HepG2 (cell line): ENCODE data around the gene KAZN. TPM values are rescaled to one million over a fixed set of nuclear protein-coding genes. Genes with fewer than 3 reads are reported as not detected.

Experiments used
- ATAC-seq: fragments of 200-7000 bp; cut with Tn5 transposase; 3 replicates; pipeline ENCODE4 v1.9.1; 2020; ENCODE audit warnings: mild to moderate bottlenecking, moderate library complexity
- BruUV-seq: library from RNA; stranded (reverse); fragments of 400-500 nt; replicated peaks from 2 replicates; lab custom pipeline; 2021; lab: Mats Ljungman, UMichigan
- CTCF ChIA-PET: fragments of 300-600 bp; formaldehyde crosslinking; extraction: SDS; loops from one replicate; lab custom pipeline; 2021; ENCODE audit warnings: low total read pairs, inconsistent platforms, low intra/inter-chr PET ratio; lab: Yijun Ruan, JAX
- POLR2A ChIA-PET: fragments of 350-600 bp; sonication (Branson Sonifier 250); formaldehyde crosslinking; loops from one replicate; lab custom pipeline; 2020; ENCODE audit warnings: antibody characterized with exemption, inconsistent platforms; lab: Yijun Ruan, JAX
- DNase-seq: peaks from one replicate; pipeline ENCODE4 v3.0.0-alpha.2; 2015; ENCODE audit warnings: low spot score
- FAIRE-seq: peaks from 3 replicates; lab custom pipeline; 2011; peaks lifted over from hg19 to GRCh38; lab: Jason Lieb, UNC
- H2AFZ ChIP-seq: one replicate; pipeline ENCODE4 v1.6.1; 2011; ENCODE audit warnings: low read length, inconsistent platforms
- H3K27ac ChIP-seq: fragments of 300-600 bp; 3 replicates; pipeline ENCODE4 v1.8.0; 2011; ENCODE audit warnings: mixed run types, mild to moderate bottlenecking, mixed read lengths, low read length, inconsistent platforms; ENCODE audit not compliant: insufficient read depth; ENCODE audit errors: extremely low read length
- H3K27me3 ChIP-seq, 2 experiments: fragments of 200-600 bp in 1 of 2; 2 replicates in 1 of 2; 3 replicates in 1 of 2; pipeline versions ENCODE4 v1.6.0 to v1.8.0; 2011; ENCODE audit warnings: low read length in 2 of 2, mild to moderate bottlenecking in 2 of 2, moderate library complexity in 2 of 2, inconsistent platforms in 1 of 2; ENCODE audit not compliant: insufficient read depth in 2 of 2, control insufficient read depth in 1 of 2
- H3K36me3 ChIP-seq, 2 experiments: fragments of 200-600 bp in 1 of 2; replicated peaks in 1 of 2; 2 replicates in 1 of 2; 3 replicates in 1 of 2; pipeline versions ENCODE4 v1.5.1 to v1.8.0; 2011; ENCODE audit warnings: low read length in 2 of 2, inconsistent platforms in 1 of 2; ENCODE audit not compliant: insufficient read depth in 2 of 2, control insufficient read depth in 1 of 2
- H3K4me1 ChIP-seq: 2 replicates; pipeline ENCODE4 v1.5.1; 2012; ENCODE audit warnings: low read length, inconsistent platforms; ENCODE audit not compliant: insufficient read depth
- H3K4me2 ChIP-seq: 2 replicates; pipeline ENCODE4 v1.6.0; 2011; ENCODE audit warnings: low read depth, low read length, inconsistent platforms
- H3K4me3 ChIP-seq, 3 experiments: fragments of 200-600 bp in 1 of 3; sonication (generic), shearing (Covaris generic) in 1 of 3; replicated peaks in 1 of 3; 2 replicates each; pipeline ENCODE4 v1.5.1; 2011 to 2016; ENCODE audit warnings: low read length in 3 of 3, inconsistent platforms in 2 of 3, low read depth in 2 of 3, mild to moderate bottlenecking in 2 of 3, control low read depth in 1 of 3, mixed read lengths in 1 of 3; ENCODE audit not compliant: insufficient read depth in 1 of 3
- H3K79me2 ChIP-seq: one replicate; pipeline ENCODE4 v1.6.1; 2011; ENCODE audit warnings: low read length, inconsistent platforms; ENCODE audit not compliant: insufficient read depth
- H3K9ac ChIP-seq: 2 replicates; pipeline ENCODE4 v1.6.0; 2011; ENCODE audit warnings: mild to moderate bottlenecking, low read depth, low read length, inconsistent platforms; ENCODE audit not compliant: insufficient read depth
- H3K9me3 ChIP-seq: 2 replicates; pipeline ENCODE4 v1.5.1; 2012; ENCODE audit warnings: mild to moderate bottlenecking, low read length
- H4K20me1 ChIP-seq: 2 replicates; pipeline ENCODE4 v1.6.0; 2011; ENCODE audit warnings: inconsistent platforms, mild to moderate bottlenecking, low read length, moderate library complexity; ENCODE audit not compliant: insufficient read depth
- FOXK1 ChIP-seq: sonication (generic); formaldehyde crosslinking; IDR thresholded peaks from 2 replicates; pipeline ENCODE4 v1.4.0; 2020; ENCODE audit warnings: low read depth, missing genetic modification reagents, borderline replicate concordance
- HOXA5 ChIP-seq: sonication (generic); formaldehyde crosslinking; IDR thresholded peaks from 2 replicates; pipeline ENCODE4 v1.4.0; 2020; ENCODE audit warnings: missing genetic modification reagents
- KDM1A ChIP-seq: IDR thresholded peaks from 2 replicates; pipeline ENCODE4 v1.6.1; 2016; ENCODE audit warnings: missing compliant biosample characterization
- MIER2 ChIP-seq: IDR thresholded peaks from 2 replicates; pipeline ENCODE4 v1.6.1; 2016; ENCODE audit warnings: missing biosample characterization, missing genetic modification reagents
- NFE2L1 ChIP-seq: sonication (generic); formaldehyde crosslinking; IDR thresholded peaks from 2 replicates; pipeline ENCODE4 v1.4.0; 2020; ENCODE audit warnings: missing genetic modification reagents, mild to moderate bottlenecking, borderline replicate concordance
- POLR2AphosphoS2 ChIP-seq: IDR thresholded peaks from 2 replicates; pipeline ENCODE4 v1.6.1; 2011; ENCODE audit warnings: low read depth, low read length, improper control_type of control experiment
- POLR2AphosphoS5 ChIP-seq: IDR thresholded peaks from 2 replicates; pipeline ENCODE4 v1.6.1; 2012; ENCODE audit warnings: low read depth, low read length
- RFXAP ChIP-seq: sonication (generic); formaldehyde crosslinking; IDR thresholded peaks from 2 replicates; pipeline ENCODE4 v1.4.0; 2020; ENCODE audit warnings: missing genetic modification reagents, borderline replicate concordance
- XRCC5 ChIP-seq: fragments of 200-400 bp; formaldehyde crosslinking; optimal IDR thresholded peaks from 2 replicates; pipeline ENCODE3; 2017; ENCODE audit warnings: mild to moderate bottlenecking, low read length
- ZNF552 ChIP-seq: sonication (generic); formaldehyde crosslinking; IDR thresholded peaks from 2 replicates; pipeline ENCODE4 v1.9.0; 2022; ENCODE audit warnings: missing genetic modification reagents, mild to moderate bottlenecking, borderline replicate concordance
- ZNF619 ChIP-seq: sonication (generic); formaldehyde crosslinking; IDR thresholded peaks from 2 replicates; pipeline ENCODE4 v1.4.0; 2020; ENCODE audit warnings: mild to moderate bottlenecking, missing genetic modification reagents
- ZSCAN29 ChIP-seq: sonication (generic); formaldehyde crosslinking; conservative IDR thresholded peaks from 2 replicates; pipeline ENCODE4 v1.4.0; 2020; ENCODE audit warnings: mild to moderate bottlenecking, missing genetic modification reagents
- ZXDC ChIP-seq: sonication (generic); formaldehyde crosslinking; IDR thresholded peaks from 2 replicates; pipeline ENCODE4 v1.5.0; 2020; ENCODE audit warnings: mild to moderate bottlenecking, missing genetic modification reagents
- WGBS: methylation state at CpG from one replicate; pipeline ENCODE4 v1.1.6; 2017; ENCODE audit warnings: low lambda C conversion rate; 5-methylcytosine and 5-hydroxymethylcytosine counted together
- in situ Hi-C: cut with HindIII; loops from 2 replicates; pipeline ENCODE4 v1.10.0; 2017; ENCODE audit warnings: low pct_unique_long_range_greater_than_20kb; ENCODE audit not compliant: extremely low pct_ligation_motif_present
- intact Hi-C: fragments of 100-400 bp; cut with micrococcal nuclease; formaldehyde crosslinking; loops from one replicate; pipeline ENCODE4 v1.10.0; 2022; ENCODE audit not compliant: unreplicated experiment
- polyA plus RNA-seq, 8 experiments: library from polyadenylated mRNA; depleted of rRNA in 3 of 8; stranded (reverse) in 7 of 8; unstranded in 1 of 8; fragments of >200 nt; fragmentation: Illumina TruSeq in 4 of 8; extraction: Trizol in 4 of 8; gene quantifications; 2 replicates each; pipeline versions ENCODE4 v1.2.1 to v1.2.3, GENCODE V29; 2011 to 2016; ENCODE audit warnings: low read depth in 4 of 8, missing spikeins in 1 of 8, mixed read lengths in 1 of 8; ENCODE audit not compliant: insufficient read depth in 1 of 8
- total RNA-seq, 5 experiments: library from RNA; depleted of rRNA; stranded (reverse); fragments of >200 nt; fragmentation: Illumina TruSeq; extraction: Trizol; gene quantifications; 2 replicates each; pipeline ENCODE4 v1.2.3, GENCODE V29; 2016; ENCODE audit warnings: low read depth in 1 of 5
- TF ChIP-seq, protein P1 (sequence below): sonication (generic); formaldehyde crosslinking; IDR thresholded peaks from 2 replicates; pipeline ENCODE4 v1.4.0; 2020; ENCODE audit warnings: missing genetic modification reagents
- TF ChIP-seq, protein P2 (sequence below): sonication (generic); formaldehyde crosslinking; IDR thresholded peaks from 2 replicates; pipeline ENCODE4 v1.4.0; 2020; ENCODE audit warnings: missing genetic modification reagents, borderline replicate concordance
- TF ChIP-seq, protein P3 (sequence below): sonication (generic); formaldehyde crosslinking; IDR thresholded peaks from 2 replicates; pipeline ENCODE4 v1.8.1; 2023; ENCODE audit warnings: missing genetic modification reagents, inconsistent platforms, borderline replicate concordance

Gene KAZN
- total and polyA plus RNA-seq, 2 of the 13 experiments (the other 11 are each of a cell fraction or from before 2014, with no cell fraction given), result 10.4 to 13.5 TPM

- TF ChIP-seq, protein P1, sequence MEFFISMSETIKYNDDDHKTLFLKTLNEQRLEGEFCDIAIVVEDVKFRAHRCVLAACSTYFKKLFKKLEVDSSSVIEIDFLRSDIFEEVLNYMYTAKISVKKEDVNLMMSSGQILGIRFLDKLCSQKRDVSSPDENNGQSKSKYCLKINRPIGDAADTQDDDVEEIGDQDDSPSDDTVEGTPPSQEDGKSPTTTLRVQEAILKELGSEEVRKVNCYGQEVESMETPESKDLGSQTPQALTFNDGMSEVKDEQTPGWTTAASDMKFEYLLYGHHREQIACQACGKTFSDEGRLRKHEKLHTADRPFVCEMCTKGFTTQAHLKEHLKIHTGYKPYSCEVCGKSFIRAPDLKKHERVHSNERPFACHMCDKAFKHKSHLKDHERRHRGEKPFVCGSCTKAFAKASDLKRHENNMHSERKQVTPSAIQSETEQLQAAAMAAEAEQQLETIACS, result no peak
- TF ChIP-seq NFE2L1 (no peak), HOXA5 (no peak), MIER2 (CRISPR knock-in tag) (0 out of 2 replicates have a peak, but pooled peaks have one; percentile 44), KDM1A (CRISPR knock-in tag) (no peak), FOXK1 (CRISPR knock-in tag) (no peak), POLR2AphosphoS2 (no peak), ZSCAN29 (CRISPR knock-in tag) (no peak), ZNF619 (no peak)
Measured at GRCh38 chr1:14866911-14867612, 268.6 kb downstream of the KAZN start (continued).

GRCh38 chr1:14869187-14869586 lies 270.7 kb downstream of the KAZN start:
- ATAC-seq (peak; percentile 31; the same call in 1 of the 3 replicates), DNase-seq (no peak), FAIRE-seq (no peak)
- POLR2A ChIA-PET, result no interaction called here
- Histone ChIP-seq H3K27me3 (peaks cover 0 to 31% of the 10 kb centered on the region in 2 experiments; a peak in 4 of 5 replicates), H4K20me1 (no peaks in the 10 kb centered on the region), H3K36me3 (no peaks in the 10 kb centered on the region), H3K9ac (no peak overlapping the region), H3K4me1 (no peaks in the 10 kb centered on the region), H3K4me3 (no peak overlapping the region), H3K9me3 (no peaks in the 10 kb centered on the region), H3K27ac (no peak overlapping the region), H3K79me2 (no peaks in the 10 kb centered on the region), H3K4me2 (no peak overlapping the region), H2AFZ (no peak overlapping the region)
- WGBS, result 4% methylated on average over 4 of the region's 4 CpGs
- CTCF ChIA-PET, result no interaction called here
- in situ Hi-C loops (no loop called here), intact Hi-C loops (no loop called here)
- no TSS peak for BruUV-seq
- TF ChIP-seq XRCC5 (no peak), ZXDC (CRISPR knock-in tag) (no peak), RFXAP (CRISPR knock-in tag) (no peak), ZNF552 (CRISPR knock-in tag) (no peak), POLR2AphosphoS5 (no peak)
- TF ChIP-seq, protein P2, sequence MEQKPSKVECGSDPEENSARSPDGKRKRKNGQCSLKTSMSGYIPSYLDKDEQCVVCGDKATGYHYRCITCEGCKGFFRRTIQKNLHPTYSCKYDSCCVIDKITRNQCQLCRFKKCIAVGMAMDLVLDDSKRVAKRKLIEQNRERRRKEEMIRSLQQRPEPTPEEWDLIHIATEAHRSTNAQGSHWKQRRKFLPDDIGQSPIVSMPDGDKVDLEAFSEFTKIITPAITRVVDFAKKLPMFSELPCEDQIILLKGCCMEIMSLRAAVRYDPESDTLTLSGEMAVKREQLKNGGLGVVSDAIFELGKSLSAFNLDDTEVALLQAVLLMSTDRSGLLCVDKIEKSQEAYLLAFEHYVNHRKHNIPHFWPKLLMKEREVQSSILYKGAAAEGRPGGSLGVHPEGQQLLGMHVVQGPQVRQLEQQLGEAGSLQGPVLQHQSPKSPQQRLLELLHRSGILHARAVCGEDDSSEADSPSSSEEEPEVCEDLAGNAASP, result no peak
- TF ChIP-seq, protein P3, sequence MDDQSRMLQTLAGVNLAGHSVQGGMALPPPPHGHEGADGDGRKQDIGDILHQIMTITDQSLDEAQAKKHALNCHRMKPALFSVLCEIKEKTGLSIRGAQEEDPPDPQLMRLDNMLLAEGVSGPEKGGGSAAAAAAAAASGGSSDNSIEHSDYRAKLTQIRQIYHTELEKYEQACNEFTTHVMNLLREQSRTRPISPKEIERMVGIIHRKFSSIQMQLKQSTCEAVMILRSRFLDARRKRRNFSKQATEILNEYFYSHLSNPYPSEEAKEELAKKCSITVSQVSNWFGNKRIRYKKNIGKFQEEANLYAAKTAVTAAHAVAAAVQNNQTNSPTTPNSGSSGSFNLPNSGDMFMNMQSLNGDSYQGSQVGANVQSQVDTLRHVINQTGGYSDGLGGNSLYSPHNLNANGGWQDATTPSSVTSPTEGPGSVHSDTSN, result no peak
